H9 (cell line): ENCODE results near the gene UCMA. TPM values are rescaled to one million over a fixed set of nuclear protein-coding genes. Genes with fewer than 3 reads are reported as not detected.

Experiments used
- DNase-seq: peaks from one replicate; pipeline ENCODE4 v3.0.0-alpha.2; 2017
- H2AFZ ChIP-seq: one replicate; pipeline ENCODE4 v1.6.1; 2013; ENCODE audit warnings: mild to moderate bottlenecking, low read length, control low read depth, moderate library complexity
- H2AK5ac ChIP-seq: 2 replicates; pipeline ENCODE4 v1.6.1; 2013; ENCODE audit warnings: low read length, control low read depth, mixed read lengths; ENCODE audit not compliant: insufficient read length
- H2BK120ac ChIP-seq: one replicate; pipeline ENCODE4 v1.6.1; 2013; ENCODE audit warnings: low read depth, mild to moderate bottlenecking, low read length, control low read depth, inconsistent platforms; ENCODE audit not compliant: poor library complexity, severe bottlenecking
- H2BK12ac ChIP-seq: 2 replicates; pipeline ENCODE4 v1.6.1; 2013; ENCODE audit warnings: low read length, control low read depth, mixed read lengths, low read depth; ENCODE audit not compliant: insufficient read length
- H2BK15ac ChIP-seq: 2 replicates; pipeline ENCODE4 v1.6.1; 2013; ENCODE audit warnings: low read depth, low read length, control low read depth
- H2BK20ac ChIP-seq: one replicate; pipeline ENCODE4 v1.6.1; 2013; ENCODE audit warnings: low read depth, mild to moderate bottlenecking, low read length, control low read depth, inconsistent platforms; ENCODE audit not compliant: poor library complexity, severe bottlenecking
- H2BK5ac ChIP-seq: 2 replicates; pipeline ENCODE4 v1.6.1; 2013; ENCODE audit warnings: low read length, control low read depth, mixed read lengths; ENCODE audit not compliant: insufficient read length
- H3K14ac ChIP-seq: 2 replicates; pipeline ENCODE4 v1.6.1; 2013; ENCODE audit warnings: low read length, control low read depth; ENCODE audit not compliant: insufficient read depth
- H3K18ac ChIP-seq: 2 replicates; pipeline ENCODE4 v1.6.1; 2013; ENCODE audit warnings: low read depth, mild to moderate bottlenecking, mixed read lengths, low read length, control low read depth; ENCODE audit not compliant: insufficient read length
- H3K23ac ChIP-seq: 2 replicates; pipeline ENCODE4 v1.6.1; 2013; ENCODE audit warnings: low read length, control low read depth, mixed read lengths, low read depth; ENCODE audit not compliant: insufficient read length
- H3K23me2 ChIP-seq: 2 replicates; pipeline ENCODE4 v1.6.1; 2013; ENCODE audit warnings: low read depth, mild to moderate bottlenecking, mixed read lengths, low read length, control low read depth; ENCODE audit not compliant: insufficient read length, poor library complexity, severe bottlenecking
- H3K27ac ChIP-seq: 2 replicates; pipeline ENCODE4 v1.5.1; 2013; ENCODE audit warnings: low read length, control low read depth, mixed read lengths, low read depth; ENCODE audit not compliant: insufficient read length
- H3K27me3 ChIP-seq: 2 replicates; pipeline ENCODE4 v1.6.1; 2013; ENCODE audit warnings: low read length, control low read depth, inconsistent platforms; ENCODE audit not compliant: insufficient read depth
- H3K4ac ChIP-seq: 2 replicates; pipeline ENCODE4 v1.6.1; 2013; ENCODE audit warnings: low read depth, mild to moderate bottlenecking, control low read depth, inconsistent platforms, low read length, moderate library complexity
- H3K4me1 ChIP-seq: 2 replicates; pipeline ENCODE4 v1.6.1; 2013; ENCODE audit warnings: low read length, control low read depth, inconsistent platforms; ENCODE audit not compliant: insufficient read depth
- H3K4me2 ChIP-seq: 2 replicates; pipeline ENCODE4 v1.6.1; 2013; ENCODE audit warnings: low read length, control low read depth, mixed read lengths; ENCODE audit not compliant: insufficient read length, insufficient read depth
- H3K56ac ChIP-seq: 2 replicates; pipeline ENCODE4 v1.6.1; 2013; ENCODE audit warnings: low read depth, mild to moderate bottlenecking, mixed read lengths, low read length, control low read depth; ENCODE audit not compliant: insufficient read length
- H3K79me1 ChIP-seq: 2 replicates; pipeline ENCODE4 v1.6.1; 2013; ENCODE audit warnings: low read depth, mild to moderate bottlenecking, moderate library complexity, low read length, control low read depth, inconsistent platforms; ENCODE audit not compliant: insufficient read depth, poor library complexity, severe bottlenecking
- H3K79me2 ChIP-seq: 2 replicates; pipeline ENCODE4 v1.6.1; 2013; ENCODE audit warnings: low read length, control low read depth, inconsistent platforms; ENCODE audit not compliant: insufficient read depth
- H3K9ac ChIP-seq: 2 replicates; pipeline ENCODE4 v1.6.1; 2013; ENCODE audit warnings: low read length, control low read depth, mixed read lengths; ENCODE audit not compliant: insufficient read length; ENCODE audit errors: extremely low read depth
- H3K9me3 ChIP-seq: one replicate; pipeline ENCODE4 v1.6.1; 2013; ENCODE audit warnings: low read depth, low read length, inconsistent platforms; ENCODE audit not compliant: control insufficient read depth
- H3T11ph ChIP-seq: one replicate; pipeline ENCODE4 v1.6.1; 2013; ENCODE audit warnings: mild to moderate bottlenecking, low read length, control low read depth, inconsistent platforms
- H4K20me1 ChIP-seq: one replicate; pipeline ENCODE4 v1.6.1; 2013; ENCODE audit not compliant: control insufficient read depth, insufficient read length, insufficient read depth
- H4K5ac ChIP-seq: 2 replicates; pipeline ENCODE4 v1.6.1; 2013; ENCODE audit warnings: low read depth, mild to moderate bottlenecking, mixed read lengths, low read length, control low read depth; ENCODE audit not compliant: insufficient read length
- H4K8ac ChIP-seq: replicated peaks from 2 replicates; pipeline ENCODE4 v1.6.1; 2013; ENCODE audit warnings: low read length, control low read depth, mixed read lengths, low read depth; ENCODE audit not compliant: insufficient read length
- H4K91ac ChIP-seq: 2 replicates; pipeline ENCODE4 v1.6.1; 2013; ENCODE audit warnings: low read depth, mild to moderate bottlenecking, moderate library complexity, mixed read lengths, low read length, control low read depth; ENCODE audit not compliant: insufficient read length
- H3K27ac Mint-ChIP-seq, 3 experiments: 2 replicates in 2 of 3; 3 replicates in 1 of 3; pipeline ENCODE4 v1.8.0; 2020 to 2021; ENCODE audit warnings: mixed read lengths in 3 of 3, mild to moderate bottlenecking in 1 of 3, moderate library complexity in 1 of 3
- H3K27me3 Mint-ChIP-seq: 2 replicates; pipeline ENCODE4 v1.8.0; 2021; ENCODE audit warnings: low read depth, mild to moderate bottlenecking, moderate library complexity, mixed read lengths
- H3K36me3 Mint-ChIP-seq, 3 experiments: 2 replicates in 2 of 3; 3 replicates in 1 of 3; pipeline ENCODE4 v1.8.0; 2020 to 2021; ENCODE audit warnings: low read depth in 3 of 3, mixed read lengths in 3 of 3; ENCODE audit not compliant: insufficient read depth in 1 of 3
- H3K4me1 Mint-ChIP-seq, 2 experiments: 2 replicates each; pipeline ENCODE4 v1.8.0; 2020; ENCODE audit warnings: mixed read lengths in 2 of 2
- H3K4me3 Mint-ChIP-seq, 2 experiments: 2 replicates in 1 of 2; 3 replicates in 1 of 2; pipeline ENCODE4 v1.8.0; 2020 to 2021; ENCODE audit warnings: mild to moderate bottlenecking in 2 of 2, mixed read lengths in 2 of 2, moderate library complexity in 1 of 2
- H3K9me3 Mint-ChIP-seq, 2 experiments: 2 replicates in 1 of 2; 3 replicates in 1 of 2; pipeline ENCODE4 v1.8.0; 2020; ENCODE audit warnings: mild to moderate bottlenecking in 2 of 2, mixed read lengths in 2 of 2, moderate library complexity in 1 of 2
- CTCF ChIP-seq: fragments of 200-600 bp; sonication (generic); conservative IDR thresholded peaks from 3 replicates; pipeline ENCODE4 v1.8.0; 2021; ENCODE audit warnings: antibody characterized with exemption, mild to moderate bottlenecking
- WGBS: extraction: QIAGEN DNeasy Blood & Tissue Kit; methylation state at CpG from one replicate; pipeline ENCODE4 v1.1.7; 2013; ENCODE audit warnings: missing lambda C conversion rate, low lambda C conversion rate, mixed read lengths; ENCODE audit not compliant: insufficient read length; ENCODE audit errors: extremely low coverage; 5-methylcytosine and 5-hydroxymethylcytosine counted together
- total RNA-seq: library from RNA; stranded (reverse); gene quantifications from 2 replicates; pipeline ENCODE4 v1.2.1, GENCODE V29; 2021

Gene UCMA
- total RNA-seq, 1 experiment from 2014 or later: not detected

DNA sequence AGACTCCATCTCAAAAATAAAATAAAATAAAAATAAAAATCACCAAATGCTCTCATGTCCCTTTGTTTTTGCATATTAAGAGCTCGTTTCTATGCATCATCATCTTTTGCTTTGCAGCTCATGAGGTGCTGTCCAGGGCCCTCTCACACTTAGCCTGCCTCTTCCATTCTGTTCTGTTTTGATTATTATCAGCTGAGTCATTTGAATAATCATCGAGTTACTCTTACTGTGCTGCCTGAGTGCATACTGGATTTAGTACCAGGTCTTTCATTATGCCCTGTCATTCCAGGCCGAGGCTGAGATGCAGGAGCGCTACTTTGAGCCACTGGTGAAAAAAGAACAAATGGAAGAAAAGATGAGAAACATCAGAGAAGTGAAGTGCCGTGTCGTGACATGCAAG is 33.0 kb downstream of the UCMA start:
- TF ChIP-seq CTCF: no peak
- Mint-ChIP-seq H3K4me3 (no peak overlapping the region), H3K27me3 (no peaks in the 10 kb centered on the region), H3K4me1 (no peaks in the 10 kb centered on the region), H3K9me3 (no peaks in the 10 kb centered on the region), H3K27ac (no peak overlapping the region), H3K36me3 (peaks cover 59 to 89% (median 86%) of the 10 kb centered on the region in 3 experiments; a peak in 6 of 7 replicates)
- no peak overlapping the region for H2BK5ac ChIP-seq
- H4K20me1 ChIP-seq: no peaks in the 10 kb centered on the region
- H3K18ac ChIP-seq: no peak overlapping the region
- no peak for DNase-seq
- H3K4ac ChIP-seq: no peak overlapping the region
- no peak overlapping the region for H3K14ac ChIP-seq
- no peaks in the 10 kb centered on the region for H3K79me1 ChIP-seq
- no peak overlapping the region for H3K27ac ChIP-seq
- no peaks in the 10 kb centered on the region for H3K23me2 ChIP-seq
- no peak overlapping the region for H2AFZ ChIP-seq
- no peaks in the 10 kb centered on the region for H3K27me3 ChIP-seq
- no peak overlapping the region for H2BK12ac ChIP-seq
- H2BK20ac ChIP-seq: no peak overlapping the region
- no peak overlapping the region for H4K5ac ChIP-seq
- H3K4me1 ChIP-seq: no peaks in the 10 kb centered on the region
- no peak overlapping the region for H2BK120ac ChIP-seq
- H2BK15ac ChIP-seq: no peak overlapping the region
- H3K9ac ChIP-seq: no peak overlapping the region
- H3K79me2 ChIP-seq: no peaks in the 10 kb centered on the region
- H2AK5ac ChIP-seq: no peak overlapping the region
- H3K4me2 ChIP-seq: no peak overlapping the region
- H4K91ac ChIP-seq: no peak overlapping the region
- no peak overlapping the region for H3T11ph ChIP-seq
- H4K8ac ChIP-seq: no peak overlapping the region
- no CpG with 5 or more reads among the region's 6 CpGs for WGBS
- no peaks in the 10 kb centered on the region for H3K9me3 ChIP-seq
- no peak overlapping the region for H3K23ac ChIP-seq
- H3K56ac ChIP-seq: no peak overlapping the region
